ENCODE results near the gene OR4E1.
A peak's percentile ranks its signal among the peaks of the same experiment; 100 is the strongest.

OR4E1 gene

GRCh38 chr14:21673718-21674117, at the start of gene OR4E1:
TSS of gene OR4E1 (minus strand) at chr14:21673818. CDS start at chr14:21670935, 2,883 bp downstream.
- TF ChIP-seq YY1 (IDR thresholded peaks at IDR 0.05; ENCODE audit: insufficient read depth, insufficient read length) (no peak), ZNF274 (IDR thresholded peaks at IDR 0.05; ENCODE audit: low read depth, low read length) (no peak), SUZ12 (IDR thresholded peaks at IDR 0.05; ENCODE audit: extremely low read depth, insufficient read depth, insufficient read length) (no peak)
- no peaks in the 10 kb centered on the region for H3K4me1 ChIP-seq (ENCODE audit: insufficient read depth, insufficient read length)
- no peak within 1 kb of the TSS for H3K9ac ChIP-seq (ENCODE audit: insufficient read length, low read depth)
- no peaks in the 10 kb centered on the region for H3K36me3 ChIP-seq (ENCODE audit: insufficient read depth, insufficient read length, low read length)
- H3K4me3 ChIP-seq (ENCODE audit: insufficient read length, low read depth): no peak within 1 kb of the TSS
- no peak for DNase-seq (ENCODE audit: low read depth, low spot score)
- H3K9me3 ChIP-seq (ENCODE audit: insufficient read depth, low read length): no peaks in the 10 kb centered on the region
- H3K27me3 ChIP-seq (ENCODE audit: insufficient read depth, insufficient read length): no peaks in the 10 kb centered on the region

- H3K9ac ChIP-seq (ENCODE audit: insufficient read length, low read depth): no peak overlapping the region
- no peaks in the 10 kb centered on the region for H3K27me3 ChIP-seq (ENCODE audit: insufficient read depth, insufficient read length)
- no peak for DNase-seq (ENCODE audit: low read depth, low spot score)
- no peaks in the 10 kb centered on the region for H3K9me3 ChIP-seq (ENCODE audit: insufficient read depth, low read length)
- H3K4me3 ChIP-seq (ENCODE audit: insufficient read length, low read depth): no peak overlapping the region
- TF ChIP-seq ZNF274 (IDR thresholded peaks at IDR 0.05; ENCODE audit: low read depth, low read length) (no peak), YY1 (IDR thresholded peaks at IDR 0.05; ENCODE audit: insufficient read depth, insufficient read length) (no peak), SUZ12 (IDR thresholded peaks at IDR 0.05; ENCODE audit: extremely low read depth, insufficient read depth, insufficient read length) (no peak)
- H3K4me1 ChIP-seq (ENCODE audit: insufficient read depth, insufficient read length): no peaks in the 10 kb centered on the region
- no peaks in the 10 kb centered on the region for H3K36me3 ChIP-seq (ENCODE audit: insufficient read depth, insufficient read length, low read length)
Measured at GRCh38 chr14:21721504-21721903, 47.9 kb upstream of the OR4E1 start.

GRCh38 chr14:21719841-21720240, 46.2 kb upstream of the OR4E1 start:
- no peaks in the 10 kb centered on the region for H3K9me3 ChIP-seq (ENCODE audit: insufficient read depth, low read length)
- H3K36me3 ChIP-seq (ENCODE audit: insufficient read depth, insufficient read length, low read length): no peaks in the 10 kb centered on the region
- no peak overlapping the region for H3K9ac ChIP-seq (ENCODE audit: insufficient read length, low read depth)
- no peaks in the 10 kb centered on the region for H3K4me1 ChIP-seq (ENCODE audit: insufficient read depth, insufficient read length)
- no peaks in the 10 kb centered on the region for H3K27me3 ChIP-seq (ENCODE audit: insufficient read depth, insufficient read length)
- DNase-seq (ENCODE audit: low read depth, low spot score): no peak
- no peak for TF ChIP-seq YY1 (IDR thresholded peaks at IDR 0.05; ENCODE audit: insufficient read depth, insufficient read length)
- TF ChIP-seq ZNF274 (IDR thresholded peaks at IDR 0.05; ENCODE audit: low read depth, low read length): no peak
- no peak for TF ChIP-seq SUZ12 (IDR thresholded peaks at IDR 0.05; ENCODE audit: extremely low read depth, insufficient read depth, insufficient read length)
- H3K4me3 ChIP-seq (ENCODE audit: insufficient read length, low read depth): no peak overlapping the region

GRCh38 chr14:21714318-21714929, 40.8 kb upstream of the OR4E1 start:
- Histone ChIP-seq H3K4me3 (ENCODE audit: insufficient read length, low read depth) (no peak overlapping the region), H3K27me3 (ENCODE audit: insufficient read depth, insufficient read length) (no peaks in the 10 kb centered on the region), H3K9ac (ENCODE audit: insufficient read length, low read depth) (no peak overlapping the region), H3K36me3 (ENCODE audit: insufficient read depth, insufficient read length, low read length) (no peaks in the 10 kb centered on the region), H3K4me1 (ENCODE audit: insufficient read depth, insufficient read length) (no peaks in the 10 kb centered on the region), H3K9me3 (ENCODE audit: insufficient read depth, low read length) (no peaks in the 10 kb centered on the region)
- TF ChIP-seq YY1 (IDR thresholded peaks at IDR 0.05; ENCODE audit: insufficient read depth, insufficient read length) (no peak), ZNF274 (IDR thresholded peaks at IDR 0.05; ENCODE audit: low read depth, low read length) (no peak)
- no peak for DNase-seq (ENCODE audit: low read depth, low spot score)

GRCh38 chr14:21712036-21712435, 38.4 kb upstream of the OR4E1 start:
- H3K27me3 ChIP-seq (ENCODE audit: insufficient read depth, insufficient read length): no peaks in the 10 kb centered on the region

GRCh38 chr14:21711360-21711961, 37.8 kb upstream of the OR4E1 start:
- Histone ChIP-seq H3K36me3 (ENCODE audit: insufficient read depth, insufficient read length, low read length) (no peaks in the 10 kb centered on the region), H3K9me3 (ENCODE audit: insufficient read depth, low read length) (peaks cover 4% of the 10 kb centered on the region; the same call in 1 of the 2 replicates), H3K4me1 (ENCODE audit: insufficient read depth, insufficient read length) (no peaks in the 10 kb centered on the region), H3K9ac (ENCODE audit: insufficient read length, low read depth) (no peak overlapping the region), H3K4me3 (ENCODE audit: insufficient read length, low read depth) (no peak overlapping the region), H3K27me3 (ENCODE audit: insufficient read depth, insufficient read length) (no peaks in the 10 kb centered on the region)
- TF ChIP-seq SUZ12 (IDR thresholded peaks at IDR 0.05; ENCODE audit: extremely low read depth, insufficient read depth, insufficient read length) (no peak), ZNF274 (IDR thresholded peaks at IDR 0.05; ENCODE audit: low read depth, low read length) (no peak), YY1 (IDR thresholded peaks at IDR 0.05; ENCODE audit: insufficient read depth, insufficient read length) (no peak)
- DNase-seq (ENCODE audit: low read depth, low spot score): peak; percentile 6

More at GRCh38 chr14:21712036-21712435, 38.4 kb upstream of the OR4E1 start:
- DNase-seq (ENCODE audit: low read depth, low spot score): no peak
- H3K36me3 ChIP-seq (ENCODE audit: insufficient read depth, insufficient read length, low read length): no peaks in the 10 kb centered on the region
- no peak overlapping the region for H3K4me3 ChIP-seq (ENCODE audit: insufficient read length, low read depth)
- no peak for TF ChIP-seq SUZ12 (IDR thresholded peaks at IDR 0.05; ENCODE audit: extremely low read depth, insufficient read depth, insufficient read length)
- no peak for TF ChIP-seq ZNF274 (IDR thresholded peaks at IDR 0.05; ENCODE audit: low read depth, low read length)
- no peak for TF ChIP-seq YY1 (IDR thresholded peaks at IDR 0.05; ENCODE audit: insufficient read depth, insufficient read length)
- no peaks in the 10 kb centered on the region for H3K9me3 ChIP-seq (ENCODE audit: insufficient read depth, low read length)
- H3K9ac ChIP-seq (ENCODE audit: insufficient read length, low read depth): no peak overlapping the region
- no peaks in the 10 kb centered on the region for H3K4me1 ChIP-seq (ENCODE audit: insufficient read depth, insufficient read length)

GRCh38 chr14:21704338-21704737, 30.7 kb upstream of the OR4E1 start:
- H3K27me3 ChIP-seq (ENCODE audit: insufficient read depth, insufficient read length): no peaks in the 10 kb centered on the region
- no peak overlapping the region for H3K9ac ChIP-seq (ENCODE audit: insufficient read length, low read depth)
- no peak overlapping the region for H3K4me3 ChIP-seq (ENCODE audit: insufficient read length, low read depth)
- TF ChIP-seq SUZ12 (IDR thresholded peaks at IDR 0.05; ENCODE audit: extremely low read depth, insufficient read depth, insufficient read length) (no peak), YY1 (IDR thresholded peaks at IDR 0.05; ENCODE audit: insufficient read depth, insufficient read length) (no peak), ZNF274 (IDR thresholded peaks at IDR 0.05; ENCODE audit: low read depth, low read length) (no peak)
- peaks cover 5% of the 10 kb centered on the region; the same call in 1 of the 2 replicates for H3K9me3 ChIP-seq (ENCODE audit: insufficient read depth, low read length)
- H3K36me3 ChIP-seq (ENCODE audit: insufficient read depth, insufficient read length, low read length): no peaks in the 10 kb centered on the region
- peaks cover 4% of the 10 kb centered on the region for H3K4me1 ChIP-seq (ENCODE audit: insufficient read depth, insufficient read length)
- DNase-seq (ENCODE audit: low read depth, low spot score): no peak

Measured in NT2/D1 (cell line).